ENCODE measurements around the gene GSC. TPM values are rescaled to one million over a fixed set of nuclear protein-coding genes. Genes with fewer than 3 reads are reported as not detected.
"Not testable (repeated sequence)": the region's sequence is repeated elsewhere in the genome, so short reads cannot be mapped to it uniquely, and the experiment has no call there.

Gene GSC
- total and polyA plus RNA-seq, 12 donors, result 0.06 to 0.54 (median 0.31) TPM; not detected in 5

GRCh38 chr14:94801225-94801624 lies 31.3 kb upstream of the GSC start:
- no peak for DNase-seq
- H3K4me3 ChIP-seq, result no peak overlapping the region
- H3K9me3 ChIP-seq, result no peaks in the 10 kb centered on the region
- no peak for ATAC-seq
- intact Hi-C loops (cut with DNase I), result no loop called here
- no peak overlapping the region for H3K27ac ChIP-seq
- H3K27me3 ChIP-seq, result peaks cover 0 to 29% (median 6%) of the 10 kb centered on the region in 7 donors
- H3K36me3 ChIP-seq, result no peaks in the 10 kb centered on the region
- no peaks in the 10 kb centered on the region for H3K4me1 ChIP-seq
- no peak for TF ChIP-seq CTCF (IDR thresholded peaks at IDR 0.05)
- WGBS, 2 donors, result 86 to 88% methylated on average over 8 of the region's 8 CpGs

GRCh38 chr14:94800764-94801163 lies 30.9 kb upstream of the GSC start:
- H3K9me3 ChIP-seq; H3K27ac ChIP-seq; H3K4me1 ChIP-seq; H3K4me3 ChIP-seq; H3K36me3 ChIP-seq; ATAC-seq; intact Hi-C loops (cut with DNase I); DNase-seq: not testable (repeated sequence)
- H3K27me3 ChIP-seq, result peaks cover 0 to 34% (median 10%) of the 10 kb centered on the region in 7 donors
- WGBS, 2 donors, result 71 to 80% methylated on average over 9 of the region's 9 CpGs

- intact Hi-C loops (cut with DNase I), result no loop called here
- TF ChIP-seq CTCF (IDR thresholded peaks at IDR 0.05), result no peak
- Histone ChIP-seq H3K4me1 (no peaks in the 10 kb centered on the region), H3K27me3 (peaks cover 0 to 52% (median 27%) of the 10 kb centered on the region in 7 donors), H3K36me3 (no peaks in the 10 kb centered on the region), H3K27ac (no peak overlapping the region), H3K4me3 (no peak overlapping the region), H3K9me3 (no peaks in the 10 kb centered on the region)
- DNase-seq (no peak), ATAC-seq (no peak)
- 86 to 91% methylated on average over 2 of the region's 2 CpGs for WGBS, 2 donors
Observed at GRCh38 chr14:94797887-94798286, 28.0 kb upstream of the GSC start.

GRCh38 chr14:94796278-94796677 lies 26.4 kb upstream of the GSC start:
- Histone ChIP-seq H3K9me3 (no peaks in the 10 kb centered on the region), H3K27ac (no peak overlapping the region), H3K36me3 (no peaks in the 10 kb centered on the region), H3K27me3 (peaks cover 0 to 51% (median 34%) of the 10 kb centered on the region in 7 donors), H3K4me1 (no peaks in the 10 kb centered on the region), H3K4me3 (no peak overlapping the region)
- no peak for TF ChIP-seq CTCF (IDR thresholded peaks at IDR 0.05)
- ATAC-seq (no peak), DNase-seq (no peak)
- intact Hi-C loops (cut with DNase I), result no loop called here

- no peaks in the 10 kb centered on the region for H3K36me3 ChIP-seq
- no peak for ATAC-seq
- intact Hi-C loops (cut with DNase I), result no loop called here
- no peak overlapping the region for H3K4me3 ChIP-seq
- WGBS, 2 donors, result 69 to 74% methylated on average over 3 of the region's 3 CpGs
- no peaks in the 10 kb centered on the region for H3K9me3 ChIP-seq
- TF ChIP-seq CTCF (IDR thresholded peaks at IDR 0.05), result no peak
- peaks cover 0 to 49% (median 39%) of the 10 kb centered on the region in 7 donors for H3K27me3 ChIP-seq
- no peak for DNase-seq
- H3K27ac ChIP-seq, result no peak overlapping the region
- no peaks in the 10 kb centered on the region for H3K4me1 ChIP-seq
Observed at GRCh38 chr14:94795372-94795771, 25.5 kb upstream of the GSC start.
